Stimulated activated CD4-positive, alpha-beta T cell treated with anti-CD3 and anti-CD28 coated beads, TNF-alpha, amount 100 ng/mL, for 4 hours (primary cell): Measurements from ENCODE around the gene EGFR.
"Not testable (repeated sequence)": the region's sequence is repeated elsewhere in the genome, so short reads cannot be mapped to it uniquely, and the experiment has no call there.

ENCODE experiments used
- DNase-seq, 3 experiments: peaks; one replicate each; pipeline ENCODE4 v3.0.0-alpha.2; 2020; ENCODE audit warnings: low read depth in 3 of 3

The EGFR gene

DNA sequence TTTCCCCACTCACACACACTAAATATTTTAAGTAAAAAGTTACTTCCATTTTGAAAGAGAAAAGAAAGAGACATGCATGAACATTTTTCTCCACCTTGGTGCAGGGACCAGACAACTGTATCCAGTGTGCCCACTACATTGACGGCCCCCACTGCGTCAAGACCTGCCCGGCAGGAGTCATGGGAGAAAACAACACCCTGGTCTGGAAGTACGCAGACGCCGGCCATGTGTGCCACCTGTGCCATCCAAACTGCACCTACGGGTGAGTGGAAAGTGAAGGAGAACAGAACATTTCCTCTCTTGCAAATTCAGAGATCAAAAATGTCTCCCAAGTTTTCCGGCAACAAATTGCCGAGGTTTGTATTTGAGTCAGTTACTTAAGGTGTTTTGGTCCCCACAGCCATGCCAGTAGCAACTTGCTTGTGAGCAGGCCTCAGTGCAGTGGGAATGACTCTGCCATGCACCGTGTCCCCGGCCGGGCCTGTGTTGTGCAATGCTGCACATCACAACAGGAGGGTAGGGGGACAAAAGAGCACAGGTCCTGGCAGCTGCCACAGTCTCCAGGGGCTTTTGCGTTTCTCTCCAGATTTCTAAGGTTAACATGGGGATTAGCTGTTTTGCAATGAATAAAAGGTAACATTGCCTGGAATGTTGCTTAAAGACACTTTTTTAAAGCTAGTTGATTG, 146.5 kb downstream of the EGFR start:
- DNase-seq: no peak

DNA sequence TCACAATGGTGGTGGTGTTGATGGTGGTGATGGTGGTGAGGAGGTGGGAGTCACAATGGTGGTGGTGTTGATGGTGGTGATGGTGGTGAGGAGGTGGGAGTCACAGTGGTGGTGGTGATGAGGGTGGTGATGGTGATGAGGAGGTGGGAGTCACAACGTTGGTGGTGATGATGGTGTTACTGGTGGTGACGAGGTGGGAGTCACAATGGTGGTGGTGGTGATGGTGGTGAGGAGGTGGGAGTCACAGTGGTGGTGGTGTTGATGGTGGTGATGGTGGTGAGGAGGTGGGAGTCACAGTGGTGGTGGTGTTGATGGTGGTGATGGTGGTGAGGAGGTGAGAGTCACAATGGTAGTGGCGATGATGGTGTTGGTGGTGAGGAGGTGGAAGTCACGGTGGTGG, 148.5 kb downstream of the EGFR start:
- not testable (repeated sequence) for DNase-seq

DNA sequence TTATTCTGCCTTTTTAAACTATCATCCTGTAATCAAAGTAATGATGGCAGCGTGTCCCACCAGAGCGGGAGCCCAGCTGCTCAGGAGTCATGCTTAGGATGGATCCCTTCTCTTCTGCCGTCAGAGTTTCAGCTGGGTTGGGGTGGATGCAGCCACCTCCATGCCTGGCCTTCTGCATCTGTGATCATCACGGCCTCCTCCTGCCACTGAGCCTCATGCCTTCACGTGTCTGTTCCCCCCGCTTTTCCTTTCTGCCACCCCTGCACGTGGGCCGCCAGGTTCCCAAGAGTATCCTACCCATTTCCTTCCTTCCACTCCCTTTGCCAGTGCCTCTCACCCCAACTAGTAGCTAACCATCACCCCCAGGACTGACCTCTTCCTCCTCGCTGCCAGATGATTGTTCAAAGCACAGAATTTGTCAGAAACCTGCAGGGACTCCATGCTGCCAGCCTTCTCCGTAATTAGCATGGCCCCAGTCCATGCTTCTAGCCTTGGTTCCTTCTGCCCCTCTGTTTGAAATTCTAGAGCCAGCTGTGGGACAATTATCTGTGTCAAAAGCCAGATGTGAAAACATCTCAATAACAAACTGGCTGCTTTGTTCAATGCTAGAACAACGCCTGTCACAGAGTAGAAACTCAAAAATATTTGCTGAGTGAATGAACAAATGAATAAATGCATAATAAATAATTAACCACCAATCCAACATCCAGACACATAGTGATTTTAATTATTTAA, 151.7 kb downstream of the EGFR start:
- DNase-seq: no peak

DNA sequence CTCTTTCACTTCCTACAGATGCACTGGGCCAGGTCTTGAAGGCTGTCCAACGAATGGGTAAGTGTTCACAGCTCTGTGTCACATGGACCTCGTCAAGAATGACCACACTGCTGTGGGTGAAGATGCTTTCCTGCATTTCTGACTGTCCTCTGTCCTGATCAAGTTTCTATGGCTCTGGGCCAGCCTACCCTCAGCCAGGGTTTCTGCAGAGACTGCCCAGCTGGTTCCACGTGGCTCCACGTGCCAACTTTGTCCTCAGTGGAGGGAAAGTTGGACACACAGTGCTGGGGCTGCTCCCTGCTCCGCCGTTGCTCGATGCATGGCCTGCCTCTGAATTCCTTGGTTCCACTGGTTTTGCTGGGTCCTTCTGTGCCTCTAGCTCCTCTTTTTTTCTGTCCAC, 152.3 kb downstream of the EGFR start:
- no peak for DNase-seq

DNA sequence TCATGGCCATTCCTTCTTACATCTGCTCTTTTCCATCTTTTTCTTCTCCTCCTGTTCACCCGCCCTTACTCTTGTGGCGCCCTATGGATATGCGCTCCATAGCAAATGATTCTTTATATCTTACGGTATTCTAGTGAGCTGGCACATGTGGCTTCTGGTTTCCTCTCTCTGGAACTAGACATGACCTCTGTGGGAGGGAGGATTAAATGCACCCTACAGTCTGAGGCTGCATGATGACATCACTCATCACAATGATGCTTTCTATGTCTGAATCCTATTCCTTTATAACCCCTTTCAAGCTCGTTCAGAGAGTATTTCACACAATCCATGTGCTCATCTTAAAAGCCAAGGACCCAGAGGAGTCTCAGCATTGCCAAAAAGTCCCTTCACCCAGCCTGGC, 153.3 kb downstream of the EGFR start:
- DNase-seq: no peak

DNA sequence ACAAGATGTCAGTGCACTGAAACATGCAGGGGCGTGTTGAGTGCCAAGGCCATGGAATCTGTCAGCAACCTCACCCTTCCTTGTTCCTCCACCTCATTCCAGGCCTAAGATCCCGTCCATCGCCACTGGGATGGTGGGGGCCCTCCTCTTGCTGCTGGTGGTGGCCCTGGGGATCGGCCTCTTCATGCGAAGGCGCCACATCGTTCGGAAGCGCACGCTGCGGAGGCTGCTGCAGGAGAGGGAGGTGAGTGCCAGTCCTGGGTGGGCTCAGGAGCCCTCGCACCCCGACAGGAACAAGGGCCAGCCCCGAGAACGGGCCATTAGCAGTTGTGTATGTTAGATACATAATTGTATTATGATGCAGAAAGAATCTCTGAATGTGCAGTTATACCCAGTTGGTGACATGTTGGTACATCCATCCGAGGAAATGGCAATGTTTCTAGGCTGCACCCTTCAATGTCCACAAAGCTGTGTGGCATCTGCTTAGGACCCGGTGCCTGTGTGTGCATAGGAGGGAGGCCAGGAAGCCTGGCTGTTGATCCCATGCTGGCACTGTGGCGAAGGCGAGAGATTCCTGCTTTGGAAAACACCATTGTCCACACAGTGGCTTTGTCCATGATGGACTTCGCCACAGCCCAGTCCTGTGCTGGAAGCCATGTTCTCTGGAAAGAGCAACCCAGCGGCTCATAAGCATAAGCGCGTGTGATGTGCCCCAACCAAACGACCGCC, 154.2 kb downstream of the EGFR start:
- no peak for DNase-seq

DNA sequence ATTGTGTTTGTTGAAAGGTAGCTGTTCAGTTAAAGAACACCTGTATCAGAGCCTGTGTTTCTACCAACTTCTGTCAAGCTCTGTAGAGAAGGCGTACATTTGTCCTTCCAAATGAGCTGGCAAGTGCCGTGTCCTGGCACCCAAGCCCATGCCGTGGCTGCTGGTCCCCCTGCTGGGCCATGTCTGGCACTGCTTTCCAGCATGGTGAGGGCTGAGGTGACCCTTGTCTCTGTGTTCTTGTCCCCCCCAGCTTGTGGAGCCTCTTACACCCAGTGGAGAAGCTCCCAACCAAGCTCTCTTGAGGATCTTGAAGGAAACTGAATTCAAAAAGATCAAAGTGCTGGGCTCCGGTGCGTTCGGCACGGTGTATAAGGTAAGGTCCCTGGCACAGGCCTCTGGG, 154.9 kb downstream of the EGFR start:
- DNase-seq: no peak

DNA sequence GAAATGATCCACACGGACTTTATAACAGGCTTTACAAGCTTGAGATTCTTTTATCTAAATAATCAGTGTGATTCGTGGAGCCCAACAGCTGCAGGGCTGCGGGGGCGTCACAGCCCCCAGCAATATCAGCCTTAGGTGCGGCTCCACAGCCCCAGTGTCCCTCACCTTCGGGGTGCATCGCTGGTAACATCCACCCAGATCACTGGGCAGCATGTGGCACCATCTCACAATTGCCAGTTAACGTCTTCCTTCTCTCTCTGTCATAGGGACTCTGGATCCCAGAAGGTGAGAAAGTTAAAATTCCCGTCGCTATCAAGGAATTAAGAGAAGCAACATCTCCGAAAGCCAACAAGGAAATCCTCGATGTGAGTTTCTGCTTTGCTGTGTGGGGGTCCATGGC, 155.6 kb downstream of the EGFR start:
- no peak for DNase-seq

DNA sequence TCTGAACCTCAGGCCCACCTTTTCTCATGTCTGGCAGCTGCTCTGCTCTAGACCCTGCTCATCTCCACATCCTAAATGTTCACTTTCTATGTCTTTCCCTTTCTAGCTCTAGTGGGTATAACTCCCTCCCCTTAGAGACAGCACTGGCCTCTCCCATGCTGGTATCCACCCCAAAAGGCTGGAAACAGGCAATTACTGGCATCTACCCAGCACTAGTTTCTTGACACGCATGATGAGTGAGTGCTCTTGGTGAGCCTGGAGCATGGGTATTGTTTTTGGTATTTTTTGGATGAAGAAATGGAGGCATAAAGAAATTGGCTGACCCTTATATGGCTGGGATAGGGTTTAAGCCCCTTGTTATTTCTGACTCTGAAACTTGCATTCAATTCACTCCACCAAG, 156.0 kb downstream of the EGFR start:
- DNase-seq: no peak

DNA sequence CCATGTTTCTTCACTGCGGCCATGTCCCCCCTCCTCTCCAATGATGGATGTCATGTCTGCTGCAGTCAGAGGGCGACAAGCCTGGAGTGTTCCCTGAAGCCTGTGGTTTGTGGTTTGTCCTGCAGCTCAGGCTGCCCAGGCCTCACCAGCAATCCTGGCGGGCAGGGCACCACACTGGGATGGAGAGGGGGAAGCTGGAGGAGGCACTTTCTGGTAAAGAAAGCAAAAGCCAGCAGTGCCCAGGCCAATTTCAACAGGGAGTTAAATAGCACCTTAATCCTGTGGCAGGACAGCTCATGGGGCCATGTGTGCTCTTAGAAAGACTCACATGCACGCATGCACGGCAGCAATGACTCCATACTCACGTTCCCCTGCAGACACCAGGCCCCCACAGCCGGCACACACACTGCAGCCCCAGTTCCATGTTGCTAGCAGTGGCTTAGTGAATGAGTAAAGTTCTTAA, 158.3 kb downstream of the EGFR start:
- DNase-seq: no peak

DNA sequence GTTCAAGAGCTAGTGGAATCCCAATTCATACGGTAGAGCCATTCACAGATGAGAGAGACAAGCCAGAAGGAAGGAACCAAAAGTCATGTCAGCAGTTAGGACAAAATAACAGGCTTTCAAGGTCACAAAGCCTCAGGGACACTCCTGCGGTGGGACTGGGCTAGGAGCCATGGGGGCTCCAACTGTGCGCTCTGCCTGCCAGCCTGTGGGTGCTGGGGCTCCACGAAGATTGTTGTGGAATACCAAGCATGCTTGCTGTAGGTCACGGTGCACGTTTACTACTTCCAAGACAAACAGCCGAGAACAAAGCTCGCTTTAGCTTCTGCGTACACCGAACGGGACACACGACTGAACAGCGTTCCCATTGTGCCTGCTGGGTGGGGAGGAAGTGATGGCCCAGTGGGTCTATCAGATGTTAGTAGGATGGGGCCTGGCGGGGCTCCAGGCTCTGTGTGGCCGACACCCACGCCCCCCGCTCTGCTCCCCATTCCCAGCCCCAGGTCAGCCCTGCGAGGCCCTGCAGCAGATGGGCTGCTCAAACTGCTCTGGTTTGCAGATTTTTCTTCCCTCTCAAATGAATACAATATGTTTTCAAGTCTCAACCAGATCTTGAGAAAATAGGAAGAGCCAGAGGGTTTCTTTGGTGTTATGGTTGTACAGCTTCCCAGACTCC, 158.9 kb downstream of the EGFR start:
- DNase-seq: no peak

DNA sequence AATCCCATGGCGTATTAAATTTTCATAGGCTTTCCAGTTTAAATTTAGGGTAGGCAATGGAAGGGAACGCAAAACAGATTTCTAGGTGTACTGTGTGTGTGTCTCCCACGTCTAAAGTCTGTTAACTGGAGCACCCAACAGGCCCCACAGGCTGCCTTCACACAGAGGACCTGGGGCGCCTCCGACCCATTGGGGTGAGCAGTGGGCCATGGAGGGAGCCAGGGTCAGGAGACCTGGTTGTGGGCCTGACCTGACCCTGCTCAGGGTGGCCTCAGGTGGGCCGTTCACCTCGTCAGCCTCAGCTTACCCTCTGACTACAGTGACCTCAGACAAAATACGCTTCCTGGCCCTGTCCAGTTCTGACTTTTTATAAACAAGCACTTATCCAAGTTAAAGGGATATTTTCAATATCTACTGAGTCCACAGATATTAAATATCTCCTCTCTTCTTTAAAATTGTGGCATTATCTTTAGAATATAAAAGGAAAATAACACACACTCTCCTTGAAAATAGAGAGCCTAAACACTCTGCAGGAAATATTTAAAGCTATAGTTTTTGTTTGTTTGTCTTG, 159.6 kb downstream of the EGFR start:
- no peak for DNase-seq

DNA sequence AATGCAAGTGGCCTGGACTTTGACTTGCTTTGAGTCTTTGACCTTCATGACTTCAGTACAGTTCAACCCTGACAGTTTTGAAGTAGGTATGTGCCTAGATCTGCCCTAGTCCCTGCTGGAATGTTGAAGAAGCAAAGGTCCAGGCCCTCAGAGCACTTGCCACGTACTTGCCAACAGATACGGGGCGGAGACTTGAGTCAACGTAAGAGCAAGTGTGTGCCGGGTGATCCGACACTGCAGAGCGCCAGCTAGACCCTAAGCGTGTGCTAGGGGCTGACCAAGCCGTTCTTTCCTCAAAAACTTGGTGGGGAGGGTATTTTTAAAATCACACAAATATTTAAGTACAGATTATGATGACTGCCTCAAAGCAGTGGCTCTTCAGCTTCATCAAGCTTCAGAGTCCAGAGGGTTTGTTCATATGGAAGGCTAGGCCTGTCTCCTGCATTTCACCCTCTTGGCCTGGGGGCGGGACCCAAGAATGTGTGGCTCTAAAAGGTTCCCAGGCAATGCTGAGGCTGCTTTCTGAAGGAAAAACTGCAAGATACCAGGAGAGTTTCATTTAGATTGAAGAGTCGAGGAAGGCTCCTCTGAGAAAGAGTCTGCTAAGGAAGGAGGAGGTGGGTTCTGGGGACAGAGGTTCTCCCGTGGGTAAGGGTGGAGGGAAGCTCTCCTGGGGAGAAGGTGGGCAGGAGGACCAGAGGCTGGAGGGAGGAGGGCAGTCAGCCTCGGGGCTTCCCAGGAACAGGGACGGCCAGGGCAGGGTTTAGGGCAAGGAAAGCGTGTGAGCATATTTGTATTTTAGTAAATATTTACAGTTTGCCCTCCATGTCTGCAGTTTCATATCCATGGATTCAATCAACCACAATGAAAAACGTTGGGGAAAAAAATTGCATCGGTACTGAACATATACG, 160.3 kb downstream of the EGFR start:
- no peak for DNase-seq

DNA sequence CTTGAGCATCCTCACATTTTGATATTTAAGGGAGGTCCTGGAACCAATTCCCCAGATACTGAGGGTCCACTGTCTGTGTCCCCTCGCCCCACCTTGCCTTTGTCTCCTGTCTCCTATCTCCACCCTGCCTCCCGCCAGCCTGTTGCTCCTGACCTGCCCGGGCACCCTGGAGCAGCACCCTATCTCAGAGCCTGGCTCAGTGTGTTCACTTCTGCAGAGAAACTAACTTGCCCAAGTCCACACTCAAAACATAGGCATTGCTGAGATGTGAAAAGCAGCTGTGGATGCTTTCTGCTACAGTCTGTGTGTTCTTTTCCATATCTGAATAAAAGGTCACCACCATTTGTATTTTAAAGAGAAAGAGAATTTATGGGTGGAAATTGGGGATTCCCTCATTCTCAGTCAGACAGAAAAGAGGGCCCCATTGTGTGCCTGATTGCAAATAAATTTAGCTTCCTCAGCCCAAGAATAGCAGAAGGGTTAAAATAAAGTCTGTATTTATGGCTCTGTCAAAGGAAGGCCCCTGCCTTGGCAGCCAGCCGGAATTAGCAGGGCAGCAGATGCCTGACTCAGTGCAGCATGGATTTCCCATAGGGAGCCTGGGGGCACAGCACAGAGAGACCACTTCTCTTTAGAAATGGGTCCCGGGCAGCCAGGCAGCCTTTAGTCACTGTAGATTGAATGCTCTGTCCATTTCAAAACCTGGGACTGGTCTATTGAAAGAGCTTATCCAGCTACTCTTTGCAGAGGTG, 161.3 kb downstream of the EGFR start:
- DNase-seq: no peak

DNA sequence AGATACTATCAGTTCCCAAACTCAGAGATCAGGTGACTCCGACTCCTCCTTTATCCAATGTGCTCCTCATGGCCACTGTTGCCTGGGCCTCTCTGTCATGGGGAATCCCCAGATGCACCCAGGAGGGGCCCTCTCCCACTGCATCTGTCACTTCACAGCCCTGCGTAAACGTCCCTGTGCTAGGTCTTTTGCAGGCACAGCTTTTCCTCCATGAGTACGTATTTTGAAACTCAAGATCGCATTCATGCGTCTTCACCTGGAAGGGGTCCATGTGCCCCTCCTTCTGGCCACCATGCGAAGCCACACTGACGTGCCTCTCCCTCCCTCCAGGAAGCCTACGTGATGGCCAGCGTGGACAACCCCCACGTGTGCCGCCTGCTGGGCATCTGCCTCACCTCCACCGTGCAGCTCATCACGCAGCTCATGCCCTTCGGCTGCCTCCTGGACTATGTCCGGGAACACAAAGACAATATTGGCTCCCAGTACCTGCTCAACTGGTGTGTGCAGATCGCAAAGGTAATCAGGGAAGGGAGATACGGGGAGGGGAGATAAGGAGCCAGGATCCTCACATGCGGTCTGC, 162.2 kb downstream of the EGFR start:
- no peak for DNase-seq

DNA sequence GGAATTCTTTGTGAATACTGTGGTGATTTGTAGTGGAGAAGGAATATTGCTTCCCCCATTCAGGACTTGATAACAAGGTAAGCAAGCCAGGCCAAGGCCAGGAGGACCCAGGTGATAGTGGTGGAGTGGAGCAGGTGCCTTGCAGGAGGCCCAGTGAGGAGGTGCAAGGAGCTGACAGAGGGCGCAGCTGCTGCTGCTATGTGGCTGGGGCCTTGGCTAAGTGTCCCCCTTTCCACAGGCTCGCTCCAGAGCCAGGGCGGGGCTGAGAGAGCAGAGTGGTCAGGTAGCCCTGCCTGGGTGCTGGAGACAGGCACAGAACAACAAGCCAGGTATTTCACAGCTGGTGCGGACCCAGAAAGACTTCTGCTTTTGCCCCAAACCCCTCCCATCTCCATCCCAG, 162.9 kb downstream of the EGFR start:
- DNase-seq: no peak

DNA sequence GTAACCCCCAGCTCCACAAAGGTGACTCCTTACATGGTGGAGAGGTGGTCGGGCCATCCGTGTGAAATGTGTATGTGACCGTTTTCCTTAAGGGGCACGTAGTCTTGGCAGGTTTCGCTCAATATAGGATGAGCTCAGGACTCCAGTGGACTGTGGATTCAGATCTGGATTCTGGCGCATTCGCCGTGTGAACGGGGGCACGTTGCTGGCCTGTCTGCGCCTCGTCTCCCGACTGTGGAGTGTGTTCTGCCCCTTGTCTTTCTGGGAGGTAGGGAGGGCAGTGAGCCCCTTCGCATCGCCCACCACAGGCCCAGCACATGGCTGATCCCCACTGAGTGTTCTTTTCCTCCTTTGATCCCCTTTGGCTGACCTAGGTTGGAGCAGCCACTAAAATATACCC, 165.1 kb downstream of the EGFR start:
- DNase-seq: no peak

DNA sequence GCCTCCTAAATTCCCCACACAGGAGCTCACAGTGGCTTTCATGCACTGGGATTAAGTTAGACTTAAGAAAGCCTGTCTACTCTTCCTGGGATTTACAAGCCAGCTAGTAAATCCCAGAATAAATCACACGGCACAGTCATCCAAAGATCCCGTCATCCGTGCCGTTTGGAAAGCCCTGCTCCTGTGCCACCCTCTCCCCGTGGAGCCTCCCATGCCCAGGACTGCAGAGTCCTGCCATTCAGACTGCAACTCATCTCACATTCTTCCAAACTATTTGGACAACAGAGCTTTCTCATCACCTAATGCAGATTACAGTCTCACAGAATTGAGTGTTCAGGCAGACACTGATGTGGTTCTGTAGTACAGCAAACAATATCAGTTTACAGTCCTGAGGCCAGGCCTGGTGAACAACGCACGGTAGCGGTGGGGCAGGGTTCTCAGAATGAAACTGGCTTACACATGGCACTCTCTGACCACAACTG, 166.5 kb downstream of the EGFR start:
- DNase-seq: no peak

DNA sequence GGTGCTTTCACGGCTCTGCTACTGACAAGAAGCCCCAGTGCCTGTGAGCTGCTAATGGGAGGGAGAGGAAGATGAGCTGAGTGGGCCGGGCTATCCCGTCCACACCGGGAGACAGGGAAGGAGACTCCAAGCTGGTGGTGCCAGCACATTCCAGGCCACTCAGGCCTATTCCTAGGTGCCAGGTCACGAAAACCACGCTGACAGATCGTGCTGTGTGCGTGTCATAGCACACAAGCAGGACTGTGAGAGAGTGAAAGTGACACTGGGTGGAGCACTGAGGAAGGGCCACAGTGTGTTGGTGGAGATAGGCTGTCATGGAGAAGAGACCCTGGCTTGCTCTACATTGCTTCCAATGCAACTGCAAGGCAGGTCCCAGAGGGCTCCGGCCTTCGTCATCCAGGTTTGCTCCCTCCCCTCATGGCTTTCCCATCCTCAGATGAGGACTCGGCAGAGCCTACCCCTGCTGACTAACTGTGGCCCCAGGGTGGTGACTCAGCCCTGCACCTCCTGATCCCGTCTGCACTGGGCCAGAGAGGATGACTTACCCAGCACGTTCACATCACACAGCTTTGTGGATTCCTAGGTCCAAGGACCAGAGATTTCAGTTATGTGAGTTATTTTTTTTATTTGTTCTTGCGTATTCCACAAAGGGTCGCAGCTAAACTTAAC, 167.3 kb downstream of the EGFR start:
- DNase-seq: no peak
